ENCODE measurements around the gene DAZL. TPM values are rescaled to one million over a fixed set of nuclear protein-coding genes. Genes with fewer than 3 reads are reported as not detected.

DAZL gene
- total RNA-seq, 1 donor from 2014 or later, result not detected

DNA sequence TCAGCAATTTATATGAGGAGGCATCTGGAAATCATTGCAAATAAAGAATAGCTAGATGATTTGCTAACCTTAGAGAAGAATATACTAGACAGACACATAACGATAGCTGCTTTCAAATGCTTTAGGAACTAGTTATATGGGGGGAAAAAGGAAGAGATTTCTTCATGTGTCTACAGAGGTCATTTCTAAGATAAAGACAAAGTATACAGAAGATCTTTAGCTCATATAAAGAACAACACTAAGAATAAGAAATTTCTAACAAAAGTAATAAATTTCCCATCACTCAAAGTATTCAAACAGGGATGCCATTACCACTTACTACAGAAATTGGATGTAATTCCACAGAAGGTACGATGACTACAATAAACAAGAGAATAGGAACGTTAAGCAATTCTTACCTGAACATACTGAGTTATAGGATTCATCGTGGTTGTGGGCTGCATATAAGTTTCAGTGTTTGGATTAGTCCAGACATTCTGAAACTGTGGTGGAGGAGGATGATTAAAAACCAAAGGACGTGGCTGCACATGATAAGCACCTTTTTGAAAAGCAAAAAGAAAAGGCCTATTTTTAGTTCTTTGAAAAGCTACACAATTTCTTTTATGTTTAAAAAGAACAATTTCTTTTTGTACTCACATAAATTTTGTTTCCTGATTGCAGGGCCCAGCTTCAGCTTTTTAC is 8.7 kb downstream of the DAZL start:
- no peak for DNase-seq (ENCODE audit: low read depth)

DNA sequence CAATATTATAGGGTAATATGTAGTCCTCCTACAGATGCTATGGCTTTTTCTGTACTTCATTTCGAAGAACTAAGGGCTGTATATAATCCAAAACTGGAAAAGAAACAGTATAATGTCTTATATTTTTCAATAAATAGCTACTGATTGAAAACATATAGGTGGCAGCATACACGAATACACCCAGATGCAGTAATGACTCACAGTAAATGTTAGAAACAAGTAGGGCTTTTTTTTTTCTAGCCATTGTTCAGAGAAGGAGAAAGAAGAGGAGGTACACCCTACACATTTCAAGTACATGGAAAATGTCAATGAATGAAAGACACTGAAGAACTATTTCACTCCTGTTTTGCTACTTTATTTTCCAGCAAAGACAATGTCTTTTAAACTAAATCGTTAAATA is 9.4 kb downstream of the DAZL start:
- DNase-seq (ENCODE audit: low read depth), result no peak

DNA sequence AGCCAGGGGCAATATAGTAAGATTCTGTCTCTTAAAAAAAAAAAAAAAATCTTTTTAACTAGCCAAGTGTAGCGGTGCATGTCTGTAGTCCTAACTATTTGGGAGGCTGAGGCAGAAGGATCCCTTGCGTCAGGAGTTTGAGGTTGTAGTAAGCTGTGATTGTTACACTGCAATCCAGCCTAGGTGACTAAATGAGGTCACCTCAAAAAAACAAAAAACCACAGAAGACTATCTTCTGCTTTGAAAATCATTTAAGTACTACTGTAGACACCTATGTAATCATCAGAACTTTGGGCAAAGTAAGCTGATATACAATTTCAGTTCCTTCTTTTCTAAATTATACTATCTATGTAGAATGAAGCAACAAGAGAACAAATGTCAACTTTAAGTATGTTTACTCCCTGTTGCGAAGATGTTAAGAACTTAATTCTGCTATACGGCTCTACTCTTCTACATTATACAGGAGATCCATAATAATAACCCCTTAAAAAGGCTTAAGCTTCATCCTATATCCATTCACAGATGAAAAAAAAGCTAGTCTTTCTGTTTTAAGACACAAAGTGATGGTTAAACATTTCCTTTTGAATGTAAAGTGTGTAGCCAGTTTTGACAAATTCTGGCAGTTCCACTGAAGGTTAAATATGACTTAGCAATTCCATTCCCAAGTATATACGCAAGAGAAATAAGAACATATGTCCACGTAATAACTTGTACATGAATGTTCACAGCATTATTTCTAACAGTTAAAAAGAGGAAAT is 15.2 kb downstream of the DAZL start:
- no peak for DNase-seq (ENCODE audit: low read depth)

DNA sequence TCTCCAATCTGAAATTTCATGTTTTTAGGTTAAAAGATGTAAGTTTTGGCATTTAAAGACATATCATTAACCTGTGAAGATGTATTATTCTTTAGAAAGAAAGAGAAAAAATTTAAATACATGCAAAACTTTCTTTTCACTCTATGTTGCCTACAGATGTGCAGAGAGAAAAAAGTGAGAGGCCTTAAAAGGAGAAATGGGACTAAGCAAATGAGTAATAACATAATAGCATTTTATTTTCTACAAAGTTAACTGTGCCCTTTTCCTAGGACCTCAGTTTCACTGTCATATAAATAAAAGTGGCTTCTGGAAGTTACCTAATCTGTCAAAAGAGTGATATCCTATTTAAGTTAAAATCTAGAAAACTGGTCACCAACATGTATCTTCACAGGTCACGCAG is 16.1 kb downstream of the DAZL start:
- DNase-seq (ENCODE audit: low read depth), result no peak

DNA sequence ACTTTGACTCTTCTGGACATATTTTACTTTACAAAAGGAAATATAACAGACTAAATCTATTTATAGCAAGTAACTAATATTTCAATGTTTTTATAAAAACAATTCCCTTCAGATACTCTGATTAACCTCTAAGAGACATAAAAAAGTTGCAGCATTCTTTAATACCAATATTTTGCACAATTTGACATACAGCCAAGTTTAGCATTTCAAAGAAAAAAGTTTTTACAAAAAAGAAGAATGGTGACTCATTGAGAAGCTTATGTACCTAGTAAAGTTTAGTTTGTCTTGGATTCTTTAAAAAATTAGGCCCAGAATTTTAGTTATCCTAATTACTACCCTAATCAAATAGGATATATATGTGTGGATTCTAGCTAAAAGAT is 17.6 kb downstream of the DAZL start:
- DNase-seq (ENCODE audit: low read depth), result no peak

DNA sequence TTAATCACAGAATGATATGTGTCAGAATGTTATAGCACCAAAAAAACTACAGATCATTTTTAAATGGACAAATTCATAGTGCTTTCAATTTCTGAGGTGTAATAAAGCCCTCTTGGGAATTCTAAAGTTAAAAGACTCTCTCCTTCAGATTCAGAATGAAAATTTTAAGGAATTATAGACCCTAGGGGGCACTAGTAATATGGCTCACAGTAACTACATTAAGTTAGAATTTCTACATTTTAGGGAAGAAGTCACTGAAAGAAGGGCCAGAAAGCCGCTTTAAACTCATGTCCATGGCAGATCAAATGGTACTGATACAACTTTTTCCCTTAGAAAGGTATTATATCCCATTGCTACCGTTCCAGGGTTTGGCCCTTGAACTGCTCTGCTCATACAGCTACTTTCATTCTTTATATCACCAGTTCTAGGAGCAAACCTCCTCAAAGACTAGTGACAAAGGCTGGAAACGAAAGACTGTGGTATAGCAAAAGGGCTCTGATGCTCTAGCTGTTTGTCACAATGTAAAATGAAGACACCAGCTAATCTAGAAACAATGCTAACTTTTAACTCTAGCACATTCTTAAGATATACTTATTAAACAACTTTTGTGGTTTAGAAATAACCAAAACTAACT is 18.1 kb downstream of the DAZL start:
- no peak for DNase-seq (ENCODE audit: low read depth)

DNA sequence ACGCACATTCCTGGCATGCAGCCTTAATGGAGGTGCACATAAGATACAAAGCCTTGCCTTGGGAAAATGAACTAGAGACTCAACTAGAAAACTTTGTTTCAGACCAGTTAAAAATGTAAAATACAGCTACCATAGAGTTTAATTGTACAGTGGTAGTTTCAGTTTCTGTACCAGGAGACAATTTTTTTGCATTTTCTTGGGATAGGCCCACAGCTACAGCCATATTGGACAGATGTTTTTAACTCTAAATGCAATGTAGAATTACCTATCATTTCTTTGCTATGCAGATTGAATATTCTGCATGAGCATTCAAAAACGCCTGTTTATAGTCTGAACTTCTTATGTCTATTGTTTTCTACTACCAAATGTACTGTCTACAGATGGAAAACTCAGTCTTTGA is 20.3 kb downstream of the DAZL start:
- no peak for DNase-seq (ENCODE audit: low read depth)

DNA sequence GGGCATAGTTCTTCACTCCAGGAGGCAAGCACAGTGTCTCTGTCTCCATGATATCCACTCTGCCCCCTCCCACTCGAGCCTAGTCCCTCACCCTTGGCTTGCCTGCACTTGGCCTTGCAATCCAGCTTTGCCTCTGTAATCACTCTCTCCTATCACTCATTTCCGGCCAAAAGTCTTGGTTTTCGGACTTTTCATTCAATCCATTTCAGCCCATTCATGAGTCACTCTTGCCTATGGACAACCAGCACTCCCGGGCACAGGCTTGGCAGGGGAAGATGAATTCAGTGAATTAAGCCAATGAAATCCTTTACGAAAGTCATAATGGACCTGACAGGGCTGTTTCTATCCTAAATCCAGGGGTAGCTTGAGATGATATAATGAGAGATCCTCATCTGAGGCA is 21.7 kb downstream of the DAZL start:
- DNase-seq (ENCODE audit: low read depth), result no peak

DNA sequence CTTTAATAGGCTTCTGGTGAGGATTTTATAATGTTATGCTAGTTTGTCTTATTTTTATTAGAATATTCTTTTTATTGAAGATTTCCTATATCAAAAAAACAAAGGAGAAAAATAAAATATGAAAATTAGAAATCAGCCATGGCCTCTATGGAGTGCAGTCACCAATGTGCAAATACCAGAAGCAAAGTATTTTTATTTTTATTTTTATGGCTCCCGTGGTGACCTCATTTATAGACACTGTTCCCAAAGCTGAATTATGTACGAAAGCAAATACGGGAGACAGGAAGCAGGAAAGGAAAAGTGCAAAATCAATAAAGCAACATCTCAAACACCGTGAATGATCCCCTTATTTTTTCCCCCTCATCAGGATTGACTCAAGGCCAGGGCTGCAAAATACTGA is 35.1 kb downstream of the DAZL start:
- no peak for DNase-seq (ENCODE audit: low read depth)

DNA sequence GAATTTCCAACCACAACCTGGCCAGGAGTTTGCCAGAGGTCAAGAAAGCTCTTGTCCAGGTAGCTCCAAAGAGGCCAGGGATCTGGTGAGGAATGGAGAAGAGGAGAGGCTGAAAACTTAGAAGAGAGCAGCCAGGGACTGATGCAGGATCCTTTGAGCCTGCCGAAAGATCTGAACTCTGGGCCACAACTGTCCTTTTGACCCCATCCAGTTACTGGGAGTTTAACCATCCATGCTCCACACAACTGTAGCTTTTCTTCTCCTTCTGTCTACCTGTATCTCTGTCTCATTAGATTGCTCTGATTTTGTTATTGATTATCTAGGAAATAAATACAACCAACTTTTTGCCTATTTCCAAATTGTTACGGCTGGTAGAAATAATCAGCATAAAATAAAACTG is 36.7 kb downstream of the DAZL start:
- no peak for DNase-seq (ENCODE audit: low read depth)

DNA sequence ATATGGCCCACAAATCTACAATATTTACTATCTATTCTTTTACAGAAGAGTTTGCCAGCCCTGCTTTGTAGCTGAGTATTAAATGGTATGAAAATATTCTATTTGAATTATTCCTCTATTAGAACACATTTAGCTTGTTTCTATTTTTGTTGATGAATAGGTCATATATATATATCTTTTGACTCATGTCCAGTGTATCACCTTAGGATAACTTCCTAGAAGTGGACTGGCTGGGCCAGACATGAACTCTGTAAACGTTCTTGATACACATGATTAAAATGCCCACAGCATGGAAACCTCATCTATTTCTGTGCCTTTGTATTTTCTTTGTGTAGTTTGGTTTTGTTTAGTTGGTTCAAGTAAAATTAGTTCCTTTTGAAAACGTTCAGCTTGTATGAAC is 37.1 kb downstream of the DAZL start:
- DNase-seq (ENCODE audit: low read depth), result no peak

DNA sequence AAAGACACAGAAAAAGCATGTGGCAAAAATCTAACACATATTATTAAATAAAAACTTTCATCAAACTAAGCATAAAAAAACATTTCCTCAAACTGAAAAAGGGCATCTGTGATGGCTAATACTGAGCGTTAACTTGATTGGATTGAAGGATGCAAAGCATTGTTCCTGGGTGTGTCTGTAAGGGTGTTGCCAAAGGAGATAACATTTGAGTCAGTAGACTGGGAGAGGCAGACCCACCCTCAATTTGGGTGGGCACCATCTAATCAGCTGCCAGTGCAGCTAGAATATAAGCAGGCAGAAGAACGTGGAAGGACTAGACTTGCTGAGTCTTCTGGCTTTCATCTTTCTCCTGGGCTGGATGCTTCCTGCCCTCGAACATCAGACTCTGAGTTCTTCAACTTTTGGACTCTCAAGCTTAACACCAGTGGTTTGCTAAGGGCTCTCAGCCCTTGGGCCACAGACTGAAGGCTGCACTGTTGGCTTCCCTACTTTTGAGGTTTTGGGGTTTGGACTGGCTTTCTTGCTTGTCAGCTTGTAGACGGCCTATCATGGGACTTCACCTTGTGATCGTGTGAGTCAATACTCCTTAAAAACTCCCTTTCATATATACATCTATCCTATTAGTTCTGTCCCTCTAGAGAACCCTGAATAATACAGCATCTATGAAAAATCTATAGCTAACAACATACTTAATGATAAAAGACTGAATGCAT is 45.4 kb downstream of the DAZL start:
- DNase-seq (ENCODE audit: low read depth), result no peak

DNA sequence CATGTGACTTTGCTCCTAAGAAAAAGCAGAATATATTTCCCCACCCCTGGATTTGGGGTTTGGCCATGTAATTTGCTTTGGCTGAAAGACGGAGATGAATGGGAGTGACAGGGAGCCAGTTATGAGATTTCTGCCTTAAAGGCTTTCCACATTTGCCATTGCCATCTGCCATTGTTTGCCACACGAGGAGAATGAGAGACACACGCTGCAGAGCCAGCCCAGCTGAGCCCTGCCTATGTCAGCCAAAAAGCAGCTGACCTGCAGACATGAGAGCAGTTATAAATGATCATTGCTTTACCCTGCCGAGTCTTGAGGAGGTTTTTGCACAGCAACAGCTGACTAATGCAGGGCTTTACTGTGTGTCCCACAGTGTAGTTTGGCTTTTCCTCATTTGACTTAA is 51.1 kb downstream of the DAZL start:
- no peak for DNase-seq (ENCODE audit: low read depth)

DNA sequence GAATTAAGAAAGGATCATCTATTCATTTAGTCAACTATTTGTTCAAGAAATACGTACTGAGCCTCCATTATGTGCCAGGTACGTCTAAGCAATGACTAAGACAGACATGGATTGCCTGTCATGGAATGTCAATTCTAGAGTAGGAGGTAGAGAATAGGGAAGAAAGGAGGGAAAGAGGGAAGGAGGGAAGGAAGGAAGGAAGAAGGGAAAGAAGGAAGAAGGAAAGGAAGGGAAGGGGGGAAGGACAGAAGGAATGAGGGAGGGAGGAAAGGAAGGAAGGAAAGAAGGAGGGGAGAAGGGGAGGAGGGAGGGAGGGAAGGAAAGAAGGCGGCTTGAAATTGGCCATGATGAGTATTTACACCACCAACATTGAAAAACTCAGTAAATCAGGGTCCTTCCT is 52.5 kb downstream of the DAZL start:
- DNase-seq (ENCODE audit: low read depth), result no peak

DNA sequence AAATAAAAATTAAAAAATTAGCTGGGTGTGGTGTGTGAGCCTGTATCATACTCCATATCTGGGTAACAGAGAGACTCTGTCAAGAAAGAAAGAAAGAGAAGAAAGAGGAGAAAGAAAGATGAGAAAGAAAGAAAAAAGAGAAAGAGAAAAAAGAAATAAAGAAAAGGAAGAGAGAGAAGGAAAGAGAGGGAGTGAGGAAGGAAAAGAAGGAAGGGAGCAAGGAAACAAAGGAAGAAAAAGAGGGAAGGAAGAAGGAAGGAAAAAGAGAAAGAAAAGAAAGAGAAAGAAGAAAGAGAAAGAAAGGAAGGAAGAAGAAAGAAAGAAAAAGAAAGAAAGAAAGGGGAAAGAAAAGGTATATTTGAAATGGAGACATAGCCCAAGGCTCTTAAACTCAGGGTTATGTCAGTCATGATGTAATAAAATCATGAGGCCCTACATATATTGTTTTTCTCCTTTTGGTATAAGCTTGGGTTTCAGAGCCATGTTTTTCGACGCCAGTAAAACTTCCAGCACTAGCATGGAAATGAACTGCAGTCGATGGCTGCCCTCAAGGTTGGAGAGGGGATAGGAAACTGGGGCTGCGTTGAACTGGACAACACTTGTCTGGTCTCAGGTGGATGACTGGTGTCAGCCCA is 53.8 kb downstream of the DAZL start:
- no peak for DNase-seq (ENCODE audit: low read depth)

DNA sequence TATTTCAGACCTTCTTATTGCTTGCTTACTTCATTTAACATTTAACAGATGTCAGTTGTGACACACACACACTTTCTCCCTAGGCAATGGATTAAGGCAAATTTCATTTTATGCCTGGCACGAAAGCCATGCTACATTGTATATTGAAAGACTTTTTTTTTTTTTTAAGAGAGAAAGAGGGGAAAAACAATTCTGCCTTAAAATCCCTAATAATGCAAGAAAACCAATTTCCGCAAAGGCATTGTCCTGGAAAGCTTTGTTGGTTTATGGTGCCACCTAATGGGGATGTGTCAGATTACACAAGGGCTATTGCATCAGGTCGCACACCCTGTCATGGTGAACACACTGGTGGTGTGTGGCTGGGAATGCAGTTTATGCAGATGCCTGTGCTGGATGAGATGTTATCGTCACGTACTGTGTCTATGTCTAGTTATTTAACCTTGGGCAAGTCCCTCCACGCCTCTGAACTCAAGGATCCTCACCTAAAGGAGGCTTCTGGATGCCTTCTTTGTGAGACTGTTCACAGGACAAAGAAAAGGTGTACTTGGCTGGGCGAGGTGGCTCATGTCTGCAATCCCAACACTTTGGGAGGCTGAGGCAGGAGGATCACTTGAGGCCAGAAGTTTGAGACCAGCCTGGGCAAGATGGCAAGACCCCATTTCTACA is 54.4 kb downstream of the DAZL start:
- peak; percentile 84 for DNase-seq (ENCODE audit: low read depth)

DNA sequence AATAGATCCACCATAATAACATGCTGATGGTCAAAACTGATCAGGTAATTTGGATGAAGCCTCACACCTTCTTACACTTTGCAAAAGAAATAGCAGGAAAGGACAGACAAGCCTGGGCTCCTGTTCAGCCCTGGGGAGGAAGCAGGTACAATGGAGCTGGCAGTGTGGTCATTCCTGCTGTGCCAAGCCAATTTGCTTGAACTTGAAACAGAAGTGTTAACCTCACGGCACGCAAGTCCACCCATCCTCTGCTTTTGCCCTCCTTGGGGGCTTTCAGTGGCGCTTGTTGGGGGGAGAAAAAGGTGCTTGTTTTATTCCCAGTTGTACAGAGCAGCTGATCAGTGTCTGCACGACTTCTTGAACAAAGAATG is 54.9 kb downstream of the DAZL start:
- DNase-seq (ENCODE audit: low read depth), result no peak

DNA sequence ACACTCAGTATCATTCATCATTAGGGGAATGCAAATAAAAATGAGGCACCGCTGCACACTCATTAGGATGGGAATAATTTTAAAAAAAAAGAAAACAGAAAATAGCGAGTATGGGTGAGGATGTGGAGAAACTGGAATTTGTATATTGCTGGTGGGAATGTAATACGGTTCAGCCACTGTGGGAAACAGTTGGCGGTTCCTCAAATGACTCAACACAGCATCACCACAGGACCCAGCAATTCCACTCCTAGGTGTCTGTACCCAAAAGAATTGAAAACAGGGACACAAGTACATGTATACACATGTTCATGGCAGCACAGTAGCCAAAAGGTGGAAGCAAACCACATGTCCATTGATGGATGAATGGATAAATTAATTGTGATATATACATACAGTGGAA is 56.5 kb downstream of the DAZL start:
- DNase-seq (ENCODE audit: low read depth), result no peak

DNA sequence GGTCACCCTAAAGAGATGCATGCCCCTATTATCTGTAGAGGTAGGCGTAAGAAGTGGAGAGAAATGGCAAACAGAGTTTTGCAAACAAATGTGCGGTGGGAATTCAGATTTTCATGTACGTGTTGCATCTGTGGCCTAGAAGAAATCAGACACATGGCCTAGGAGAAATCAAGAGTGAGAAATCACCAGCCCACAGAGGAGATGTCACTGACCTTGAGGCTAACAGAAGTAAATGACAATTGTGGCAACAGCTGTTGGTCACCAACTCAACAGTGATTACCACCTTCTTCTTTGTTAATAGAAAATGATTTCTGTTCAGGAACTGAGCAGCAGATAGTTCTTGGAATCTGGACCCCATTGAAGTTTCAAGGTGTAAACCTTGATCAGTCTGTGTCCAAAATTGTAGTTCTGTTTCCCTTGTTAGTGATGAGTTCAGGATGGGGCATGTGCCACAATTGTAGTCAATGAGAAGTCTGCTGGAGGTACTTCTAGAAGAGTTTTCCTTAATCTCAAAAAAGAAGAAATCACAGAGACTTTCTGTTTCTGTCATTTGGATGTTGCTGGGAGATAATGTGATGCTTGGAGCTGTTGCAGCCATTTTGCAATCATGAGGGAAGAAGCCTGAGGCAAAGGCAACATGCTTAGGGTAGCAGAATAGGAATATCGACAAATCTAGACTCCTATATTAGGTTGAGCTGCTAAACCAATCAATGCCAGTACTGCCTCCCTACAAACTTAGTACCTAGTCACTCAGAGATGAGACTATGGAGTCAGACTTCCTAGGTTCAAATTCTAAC is 57.5 kb downstream of the DAZL start:
- DNase-seq (ENCODE audit: low read depth), result peak; percentile 54
